Hypothalamus (tissue), 51 donors: Measurements from ENCODE around the gene GJC2.

ENCODE experiments used
- DNase-seq, 51 donors: peaks; one replicate each; lab custom pipeline; 2025; lab: John Stamatoyannopoulos, UW

Gene GJC2

GRCh38 chr1:228112617-228113016, 37.1 kb upstream of the GJC2 start:
- DNase-seq, result no peak

- no peak for DNase-seq
Measured at GRCh38 chr1:228114827-228115226, 34.9 kb upstream of the GJC2 start.

DNA sequence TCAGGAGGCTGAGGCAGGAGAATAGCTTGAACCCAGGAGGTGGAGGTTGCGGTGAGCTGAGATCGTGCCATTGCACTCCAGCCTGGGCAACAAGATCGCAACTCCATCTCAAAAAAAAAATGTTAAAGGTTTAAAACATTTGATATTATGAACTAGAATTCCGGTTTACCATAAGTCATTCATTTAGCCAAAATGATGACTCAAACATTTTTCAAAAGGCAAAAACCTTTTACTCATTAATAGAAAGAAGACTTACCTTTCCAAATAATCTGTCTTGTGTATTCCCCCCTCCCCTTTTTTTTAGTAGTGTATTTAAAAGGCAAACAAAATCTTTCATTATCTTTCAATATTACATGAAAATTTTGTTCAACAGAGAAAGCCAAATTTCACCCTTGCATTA, 32.4 kb upstream of the GJC2 start:
- no peak for DNase-seq

DNA sequence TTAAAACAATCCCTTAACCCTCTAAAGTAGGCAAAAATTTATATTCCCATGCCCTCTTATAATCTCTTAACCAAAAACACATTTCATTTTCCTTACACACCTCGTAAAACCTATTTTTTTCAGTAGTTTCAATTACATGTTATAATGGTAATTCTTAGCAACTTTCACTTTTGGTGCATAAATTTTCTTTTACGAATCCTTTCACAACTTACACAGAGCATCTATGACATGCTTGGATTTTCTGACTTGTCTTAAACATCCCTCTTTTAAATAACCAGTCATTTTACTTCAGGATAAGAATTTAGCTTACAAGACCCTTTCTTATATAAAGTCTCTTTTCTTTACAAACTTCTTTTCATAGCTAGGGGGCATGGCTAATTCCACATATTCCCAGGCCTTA, 31.7 kb upstream of the GJC2 start:
- DNase-seq, result no peak

- DNase-seq, result no peak
Measured at GRCh38 chr1:228120351-228120750, 29.4 kb upstream of the GJC2 start.

GRCh38 chr1:228120857-228121489, 28.8 kb upstream of the GJC2 start:
- DNase-seq, result no peak

GRCh38 chr1:228122921-228123441, 26.7 kb upstream of the GJC2 start:
- no peak for DNase-seq

DNA sequence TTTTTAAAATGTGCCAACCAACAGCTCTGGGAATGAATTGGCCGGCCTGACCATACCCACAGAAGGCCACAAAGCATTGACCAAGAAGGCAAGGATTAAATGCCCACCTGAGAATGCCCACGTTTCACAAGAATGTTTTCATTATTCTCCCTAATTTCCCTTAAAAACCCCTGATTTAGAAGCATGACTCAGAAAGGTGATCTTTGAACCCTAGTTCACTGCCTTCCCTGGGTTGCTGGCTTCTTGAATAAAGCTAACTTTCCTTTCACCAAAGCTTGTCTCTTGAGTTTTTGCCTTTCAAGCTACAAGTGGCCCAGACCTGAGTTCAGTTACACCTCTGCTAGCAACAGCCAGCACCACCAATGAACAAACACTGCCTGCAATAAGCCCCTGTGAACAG, 26.2 kb upstream of the GJC2 start:
- DNase-seq, result no peak

- no peak for DNase-seq
Measured at GRCh38 chr1:228125185-228125584, 24.5 kb upstream of the GJC2 start.

- no peak for DNase-seq
Measured at GRCh38 chr1:228131766-228132165, 18.0 kb upstream of the GJC2 start.

- DNase-seq, result no peak
Measured at GRCh38 chr1:228134591-228134990, 15.1 kb upstream of the GJC2 start.

DNA sequence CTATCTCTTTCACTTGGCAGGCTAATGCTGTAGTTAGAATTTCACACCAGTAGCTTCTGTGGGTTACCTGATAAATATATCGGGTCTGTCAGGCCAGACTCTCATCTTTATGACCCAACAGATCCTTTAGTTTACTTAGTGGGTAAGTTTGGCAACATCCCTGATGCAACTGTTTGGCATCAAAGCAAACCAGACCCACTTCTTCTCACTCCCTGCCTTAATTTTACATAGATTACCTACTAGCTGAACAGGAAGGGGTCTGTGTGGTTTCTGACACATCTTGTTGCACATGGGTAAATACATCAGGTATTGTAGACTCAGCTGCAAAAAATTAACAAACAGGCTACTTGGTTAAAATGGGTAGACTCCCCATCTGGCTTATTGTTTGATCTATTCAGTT, 12.8 kb upstream of the GJC2 start:
- DNase-seq, result no peak

DNA sequence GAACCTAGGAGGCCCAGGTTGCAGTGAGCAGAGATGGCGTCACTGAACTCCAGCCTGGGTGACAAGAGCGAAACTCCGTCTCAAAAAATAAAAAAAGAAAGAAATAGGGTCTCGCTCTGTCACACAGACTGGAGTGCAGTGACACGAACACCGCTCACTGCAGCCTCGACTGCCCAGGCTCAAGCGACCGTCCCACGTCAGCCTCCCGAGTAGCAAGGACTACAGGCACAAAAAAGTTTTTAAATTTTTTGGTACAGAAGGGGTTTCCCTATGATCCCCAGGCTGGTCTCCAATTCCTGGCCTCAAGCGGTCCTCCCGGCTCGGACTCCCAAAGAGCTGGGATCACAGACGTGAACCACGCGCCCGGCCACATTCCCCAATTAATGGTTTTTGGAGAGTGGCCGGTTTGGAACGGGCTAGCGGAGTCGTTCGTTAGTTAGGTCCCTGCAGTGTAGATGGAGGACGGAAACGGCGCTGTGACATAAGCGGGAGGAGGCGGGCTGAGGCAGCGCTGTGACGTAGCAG, 10.3 kb upstream of the GJC2 start:
- DNase-seq, result no peak

- peak; percentile 63 to 100 (median 98) for DNase-seq
Measured at GRCh38 chr1:228139931-228140723, 9.6 kb upstream of the GJC2 start, which contains the start of gene GUK1. GUK1 (plus strand) TSS chr1:228140279; CDS start chr1:228140303, 24 bp downstream.

DNA sequence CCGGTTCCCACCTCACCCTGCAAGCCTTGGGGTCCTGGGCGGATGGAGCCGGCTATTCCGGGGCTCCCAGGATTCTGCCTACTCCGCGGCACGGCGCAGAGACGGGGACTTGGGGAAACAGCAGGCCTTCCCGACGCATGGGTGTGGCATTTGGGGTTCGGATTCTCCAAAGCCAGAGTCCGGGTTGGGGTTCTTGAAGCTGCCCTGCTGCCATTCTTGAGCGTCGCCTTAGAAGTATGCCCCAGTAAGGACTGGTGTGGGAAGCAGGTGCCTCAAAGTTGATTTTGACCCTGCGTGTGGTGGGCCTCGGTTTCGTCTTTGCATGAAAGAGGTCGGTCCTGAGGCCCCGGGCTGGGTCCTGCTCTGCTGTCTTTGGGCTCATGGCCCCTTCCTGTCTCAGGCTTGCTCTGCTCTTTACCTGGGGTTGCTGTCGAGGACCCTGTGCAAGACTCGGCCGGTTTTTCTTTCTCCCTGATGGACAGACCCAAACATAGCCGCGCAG, 9.0 kb upstream of the GJC2 start:
- no peak for DNase-seq

- peak in 2 of 51 donors; percentile 28 to 29 for DNase-seq
Measured at GRCh38 chr1:228141226-228142044, 8.3 kb upstream of the GJC2 start.

DNA sequence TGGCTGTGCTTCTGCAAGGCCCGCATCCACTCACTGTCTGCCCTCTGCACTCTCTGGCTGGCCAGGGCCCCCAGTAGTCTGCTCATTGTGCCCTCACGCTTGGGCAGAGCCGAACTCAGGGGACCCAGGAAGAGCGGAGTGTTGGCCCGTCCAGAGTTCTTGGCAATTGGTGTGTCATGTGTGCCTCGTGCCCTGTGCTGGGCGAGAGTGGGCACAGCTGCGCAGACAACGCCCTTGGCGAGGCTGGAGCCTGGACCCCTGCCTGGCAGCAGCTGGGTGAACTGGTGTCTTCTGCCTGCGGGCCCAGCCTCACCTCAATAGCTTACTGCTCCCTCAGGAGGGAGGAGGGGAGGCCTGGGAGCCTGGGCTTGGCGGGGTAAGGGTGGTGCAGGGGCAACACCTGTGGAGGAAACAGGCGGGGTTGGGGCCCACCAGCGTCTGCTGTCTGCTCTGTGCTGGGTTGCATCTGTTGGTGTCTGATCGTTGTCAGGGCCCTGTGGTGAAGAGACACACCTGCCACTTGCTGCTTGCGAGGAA, 7.5 kb upstream of the GJC2 start:
- DNase-seq, result no peak

DNA sequence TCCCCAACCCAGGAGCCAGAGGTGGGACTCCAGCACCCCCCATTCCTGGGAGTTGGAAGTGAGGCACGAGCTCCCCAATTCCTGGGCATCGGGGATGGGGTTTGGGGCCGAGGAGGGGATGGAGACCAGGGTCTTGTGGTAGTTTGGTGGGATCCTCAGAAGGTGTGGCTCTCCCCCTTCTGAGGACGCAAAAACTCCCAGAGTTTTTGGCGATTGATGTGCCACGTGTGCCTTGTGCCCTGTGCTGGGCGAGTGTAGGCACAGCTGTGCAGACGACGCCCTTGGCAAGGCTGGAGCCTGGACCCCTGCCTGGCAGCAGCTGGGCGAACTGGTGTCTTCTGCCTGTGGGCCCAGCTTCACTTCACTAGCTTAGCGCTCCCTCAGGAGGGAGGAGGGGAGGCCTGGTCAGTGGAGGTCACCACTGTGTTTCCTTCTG, 7.0 kb upstream of the GJC2 start:
- peak in 5 of 51 donors; percentile 13 to 50 (median 31) for DNase-seq

DNA sequence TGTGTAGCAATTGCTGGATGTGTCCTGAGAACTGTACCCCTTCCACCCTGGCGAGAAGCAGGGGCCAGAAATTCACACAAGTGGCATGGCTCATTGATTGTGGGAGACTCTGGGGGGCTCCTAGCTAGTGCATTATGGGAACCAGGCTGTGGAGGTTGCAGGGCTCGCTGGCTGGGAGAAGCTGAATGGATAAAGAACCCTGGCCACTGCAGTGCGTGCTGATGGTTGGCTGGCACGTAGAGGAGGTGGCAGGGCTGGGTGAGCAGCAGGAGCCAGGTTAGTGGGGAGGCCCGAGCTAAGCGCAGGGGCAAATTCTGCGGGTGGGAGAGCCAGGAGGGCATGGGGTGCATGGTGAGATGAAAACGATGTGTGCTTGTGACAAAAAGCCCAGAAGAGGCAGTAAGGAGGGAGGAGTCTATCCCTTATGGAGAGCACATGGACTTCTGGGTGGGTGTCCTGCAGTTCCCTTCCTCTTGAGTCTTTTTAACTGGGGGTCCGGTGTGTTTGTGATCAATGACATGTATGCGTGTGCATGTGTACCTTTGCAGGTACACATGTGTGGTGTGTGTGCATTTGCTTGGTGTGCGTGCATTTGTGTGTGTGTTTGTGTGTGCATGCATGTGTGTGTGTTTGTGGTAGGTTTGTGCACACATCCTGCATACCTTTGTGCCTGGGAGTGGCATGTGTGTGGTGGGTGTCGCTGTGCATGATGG, 6.1 kb upstream of the GJC2 start:
- no peak for DNase-seq
